NCI-H345 treated with DMSO at 0.1 percent for 48 hours (cell line): ENCODE measurements around the gene TCEAL3.
"Not testable (repeated sequence)": the region's sequence is repeated elsewhere in the genome, so short reads cannot be mapped to it uniquely, and the experiment has no call there.

Source experiments
- DNase-seq: peaks from one replicate; lab custom pipeline; 2025; ENCODE audit not compliant: unreplicated experiment; lab: John Stamatoyannopoulos, UW

TCEAL3 gene

GRCh38 chrX:103607364-103608305, at the start of gene TCEAL3:
TSS of gene TCEAL3 (plus strand) at chrX:103607963. CDS start at chrX:103609065, 1,102 bp downstream.
- peak; percentile 22 for DNase-seq

- no peak for DNase-seq
Observed at GRCh38 chrX:103560256-103560655, 47.5 kb upstream of the TCEAL3 start.

GRCh38 chrX:103562801-103563200, 45.0 kb upstream of the TCEAL3 start:
- no peak for DNase-seq

GRCh38 chrX:103565197-103565596, 42.6 kb upstream of the TCEAL3 start:
- no peak for DNase-seq

- no peak for DNase-seq
Observed at GRCh38 chrX:103565752-103566151, 42.0 kb upstream of the TCEAL3 start.

GRCh38 chrX:103571121-103571520, 36.6 kb upstream of the TCEAL3 start:
- DNase-seq = no peak

GRCh38 chrX:103571726-103572125, 36.0 kb upstream of the TCEAL3 start:
- no peak for DNase-seq

GRCh38 chrX:103573202-103573601, 34.6 kb upstream of the TCEAL3 start:
- DNase-seq = no peak

GRCh38 chrX:103584596-103584995, 23.2 kb upstream of the TCEAL3 start:
- DNase-seq = peak; percentile 25

GRCh38 chrX:103585411-103586313, 22.1 kb upstream of the TCEAL3 start, which contains the start of gene TCEAL4:
TSS of gene TCEAL4 (plus strand) at chrX:103585515. CDS start at chrX:103586676, 1,161 bp downstream.
- peak; percentile 38 for DNase-seq

- DNase-seq = no peak
Observed at GRCh38 chrX:103586314-103586646, 21.5 kb upstream of the TCEAL3 start.

GRCh38 chrX:103586659-103587058, 21.1 kb upstream of the TCEAL3 start:
- DNase-seq = no peak

GRCh38 chrX:103592295-103592694, 15.5 kb upstream of the TCEAL3 start:
- not testable (repeated sequence) for DNase-seq

GRCh38 chrX:103595202-103595601, 12.6 kb upstream of the TCEAL3 start:
- not testable (repeated sequence) for DNase-seq

- DNase-seq = no peak
Observed at GRCh38 chrX:103608306-103608963, 672 bp downstream of the TCEAL3 start.

- no peak for DNase-seq
Observed at GRCh38 chrX:103610282-103610681, 2.5 kb downstream of the TCEAL3 start.

GRCh38 chrX:103613362-103613890, 5.7 kb downstream of the TCEAL3 start:
- no peak for DNase-seq

- DNase-seq = no peak
Observed at GRCh38 chrX:103614999-103615398, 7.2 kb downstream of the TCEAL3 start.

GRCh38 chrX:103615781-103616371, 8.1 kb downstream of the TCEAL3 start:
- no peak for DNase-seq

- DNase-seq = no peak
Observed at GRCh38 chrX:103616676-103617186, 9.0 kb downstream of the TCEAL3 start.
